NCI-H146 (cell line): ENCODE results near the gene MCRS1.

Experiments used
- DNase-seq: peaks from one replicate; lab custom pipeline; 2025; lab: John Stamatoyannopoulos, UW

The MCRS1 gene

DNA sequence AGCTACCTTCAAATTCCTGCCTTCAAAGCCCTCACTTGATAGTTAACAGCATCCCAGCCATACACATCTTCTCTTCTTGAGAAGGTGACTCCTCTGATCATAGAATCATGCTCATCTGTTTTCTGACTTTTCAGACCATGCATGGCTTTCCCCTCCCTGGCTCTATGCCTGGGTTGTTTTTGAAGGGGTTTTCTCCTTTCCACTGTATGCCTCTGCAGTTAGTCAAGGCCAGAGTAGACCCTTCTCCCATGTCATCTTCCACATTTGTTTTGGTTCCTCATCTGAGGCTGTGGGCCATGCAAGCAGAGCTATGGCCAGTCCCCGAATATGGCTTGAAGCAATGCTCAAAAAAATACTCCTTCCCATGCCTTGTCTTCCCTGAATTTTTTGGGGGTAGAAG lies 14.3 kb upstream of the MCRS1 start:
- DNase-seq = no peak

- peak; percentile 92 for DNase-seq
These were observed 12.9 kb upstream of the MCRS1 start for GRCh38 chr12:49580572-49581535.

DNA sequence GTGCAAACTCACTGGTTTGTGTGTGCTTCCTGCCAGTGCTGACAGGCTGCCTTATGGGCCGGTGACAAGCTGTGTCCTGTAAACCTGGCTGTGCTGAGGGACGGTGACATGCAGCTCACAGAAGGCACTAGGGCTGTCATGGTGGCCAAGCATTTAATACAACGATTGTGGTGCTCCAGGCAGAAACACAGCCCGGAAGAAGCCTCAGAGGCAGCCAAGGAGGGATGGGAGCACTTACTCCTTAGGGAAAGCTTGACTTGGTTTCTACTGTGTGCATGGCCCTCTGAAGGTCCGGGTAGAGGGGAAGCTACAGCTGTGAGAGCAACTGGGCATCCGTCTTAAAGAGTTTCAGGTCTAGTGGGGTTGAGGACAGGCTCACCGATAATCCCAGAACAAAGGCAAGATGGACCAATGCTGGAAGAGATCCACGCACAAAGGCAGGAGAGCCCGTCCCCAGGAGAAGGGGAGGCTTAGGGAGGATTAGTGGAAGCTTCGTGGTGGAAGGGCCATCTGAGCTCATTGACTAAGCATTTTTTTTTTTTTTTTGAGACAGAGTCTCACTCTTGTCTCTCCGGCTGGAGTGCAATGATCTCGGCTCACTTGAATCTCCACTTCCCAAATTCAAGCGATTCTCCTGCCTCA lies 10.7 kb upstream of the MCRS1 start:
- no peak for DNase-seq

GRCh38 chr12:49577589-49578315 lies 9.8 kb upstream of the MCRS1 start:
- DNase-seq = no peak

DNA sequence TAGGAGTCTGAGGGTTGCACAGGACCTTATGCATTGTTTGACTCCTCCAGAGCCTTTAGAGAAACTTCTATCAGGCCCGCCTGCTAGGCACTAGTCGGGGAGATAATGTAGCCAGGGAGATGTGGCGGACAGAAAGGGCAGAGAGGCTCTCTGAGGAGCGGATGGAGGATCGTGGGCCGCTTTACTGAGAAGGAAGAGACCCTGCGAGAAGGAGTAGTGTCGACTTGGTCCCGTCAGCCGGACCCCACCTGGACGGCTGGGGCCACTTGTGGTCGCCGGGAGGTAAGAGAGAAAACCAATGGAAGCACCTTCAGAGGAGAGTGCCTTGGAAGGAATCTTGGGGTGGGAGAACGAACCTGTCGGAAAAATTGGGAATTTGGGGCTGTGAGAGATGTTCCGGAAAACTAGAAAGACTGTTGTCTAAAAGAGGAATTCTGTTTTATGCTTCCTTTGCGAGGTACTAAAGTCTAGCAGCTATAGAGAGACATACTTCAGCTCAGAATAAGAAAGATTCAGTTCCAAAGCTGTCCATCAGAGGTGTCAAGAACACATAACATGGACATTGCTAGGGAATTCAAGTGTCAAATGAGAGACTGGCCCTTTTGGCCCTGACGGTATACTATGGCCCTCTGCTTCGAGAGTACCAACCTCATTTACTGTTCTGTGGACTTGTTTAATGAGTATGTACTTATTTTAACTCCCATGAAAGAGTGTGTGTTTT lies 660 bp upstream of the MCRS1 start:
- no peak for DNase-seq

- DNase-seq = no peak
These were observed 686 bp downstream of the MCRS1 start for GRCh38 chr12:49567302-49567610.

DNA sequence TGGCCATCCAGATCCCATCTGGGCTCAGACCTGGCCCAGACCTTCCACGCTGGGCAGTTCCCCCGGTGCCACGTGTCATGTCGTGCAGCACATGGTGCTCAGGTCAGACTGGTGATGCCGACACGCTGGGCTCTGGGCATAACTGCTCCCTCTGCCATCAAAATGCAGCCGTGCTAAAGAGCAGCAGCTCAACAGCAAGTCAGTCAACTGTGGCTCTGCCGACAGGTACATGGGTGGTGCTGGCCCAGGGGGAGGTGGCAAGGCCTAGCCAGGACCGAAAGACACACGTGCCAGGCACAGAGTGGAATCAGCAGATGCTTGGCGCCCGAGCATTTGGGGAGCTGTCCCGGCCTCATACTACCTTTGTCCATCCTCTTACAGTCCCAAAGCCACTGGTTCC lies 1.6 kb downstream of the MCRS1 start:
- no peak for DNase-seq

DNA sequence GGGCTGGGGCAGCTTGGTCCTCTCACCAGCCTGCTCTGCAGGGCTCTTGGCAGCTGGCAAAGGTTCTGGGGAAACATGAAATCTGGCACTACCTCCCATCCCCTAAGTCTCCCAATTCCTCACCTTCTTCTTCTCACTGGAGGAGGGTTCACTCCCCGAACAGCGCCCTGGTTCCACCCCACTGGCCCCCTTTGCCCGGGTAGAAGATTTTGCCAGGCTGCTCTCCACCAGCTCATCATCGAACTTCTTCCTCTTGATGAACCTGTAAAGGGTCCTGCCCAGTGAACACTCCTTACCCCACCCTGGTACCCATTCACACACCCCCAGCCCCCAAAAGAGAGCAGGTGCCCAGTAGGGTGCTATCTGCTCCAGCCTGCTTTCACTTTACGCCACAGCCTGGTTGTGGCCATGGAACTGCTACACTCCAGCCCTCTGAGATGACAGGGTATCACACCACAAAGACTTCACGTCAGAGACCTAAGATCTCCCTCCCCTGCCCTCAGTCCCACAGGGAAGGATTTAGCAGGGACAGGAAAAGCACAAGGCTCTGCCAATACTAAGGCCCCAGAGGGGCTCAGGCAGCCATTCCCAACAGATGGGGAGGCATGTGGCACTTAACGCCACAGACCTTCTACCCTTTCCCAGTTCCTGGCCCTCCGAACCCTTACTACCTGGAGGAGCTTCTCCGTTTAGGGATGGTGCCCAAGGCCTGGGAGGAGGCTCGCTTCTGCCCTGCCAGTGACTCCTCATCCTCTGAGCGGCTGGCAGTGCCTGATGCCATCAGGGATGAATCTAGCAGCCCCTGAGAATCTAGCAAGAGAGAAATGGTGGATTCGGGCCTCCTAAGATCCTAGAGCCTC lies 2.3 kb downstream of the MCRS1 start:
- DNase-seq = no peak

GRCh38 chr12:49564686-49565405 lies 3.1 kb downstream of the MCRS1 start:
- DNase-seq = no peak

DNA sequence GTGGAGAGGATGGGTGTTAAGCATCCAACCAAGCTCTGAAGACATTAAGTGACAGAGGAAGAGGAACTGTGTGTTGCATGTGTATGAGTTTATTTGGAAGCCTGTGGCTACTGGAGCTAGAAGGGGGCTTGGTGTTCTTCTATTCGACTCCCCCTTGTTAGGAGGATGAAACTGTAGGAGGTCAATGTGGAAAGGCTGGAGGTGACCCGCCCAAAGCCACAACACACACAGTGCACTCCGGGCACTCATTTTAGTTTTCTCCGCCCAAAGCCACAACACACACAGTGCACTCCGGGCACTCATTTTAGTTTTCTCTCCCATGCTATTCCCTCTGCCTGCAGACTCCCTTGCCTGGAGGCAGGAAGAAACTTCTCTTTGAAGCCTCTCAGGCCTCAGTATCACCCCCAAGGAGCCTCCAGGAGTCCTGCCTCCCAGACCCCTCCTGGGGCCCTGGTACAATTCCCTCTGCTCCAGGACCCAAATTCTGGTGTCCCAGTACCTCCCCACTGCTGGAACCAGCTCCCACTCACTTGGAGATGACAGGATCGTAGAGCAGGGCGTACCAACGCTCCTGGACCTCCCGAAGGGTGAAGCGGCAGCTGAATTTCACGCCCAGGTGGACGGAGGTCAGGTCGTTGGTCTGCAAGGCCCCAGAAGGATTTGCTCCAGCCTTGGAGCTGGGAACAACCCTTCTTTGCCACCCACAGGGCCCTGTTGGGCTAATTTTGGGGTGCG lies 3.8 kb downstream of the MCRS1 start:
- no peak for DNase-seq

GRCh38 chr12:49562831-49563230 lies 5.1 kb downstream of the MCRS1 start:
- DNase-seq = no peak

DNA sequence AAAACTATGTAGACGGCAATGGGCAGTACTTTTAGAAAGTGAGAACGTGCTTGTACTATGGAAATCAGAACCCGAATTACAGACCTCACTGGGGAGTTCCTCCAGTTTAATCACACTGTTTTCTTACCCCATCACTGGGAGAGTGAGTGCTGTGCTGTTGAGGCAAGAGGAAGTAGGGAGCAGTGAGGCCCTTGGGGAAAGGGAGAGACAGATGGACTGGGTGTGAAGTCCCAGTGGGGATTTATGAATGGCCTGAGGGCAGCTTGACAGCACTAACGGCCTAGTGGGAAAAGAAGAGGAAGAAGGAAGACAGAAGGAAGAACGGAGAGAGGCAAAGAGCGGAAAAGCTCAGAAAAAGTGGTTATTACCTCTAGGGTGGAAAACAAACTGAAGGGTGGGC lies 5.7 kb downstream of the MCRS1 start:
- no peak for DNase-seq

GRCh38 chr12:49560695-49561094 lies 7.2 kb downstream of the MCRS1 start:
- DNase-seq = no peak

GRCh38 chr12:49559011-49559675 lies 8.8 kb downstream of the MCRS1 start:
- DNase-seq = no peak

- DNase-seq = no peak
These were observed 9.4 kb downstream of the MCRS1 start for GRCh38 chr12:49558526-49558925.

DNA sequence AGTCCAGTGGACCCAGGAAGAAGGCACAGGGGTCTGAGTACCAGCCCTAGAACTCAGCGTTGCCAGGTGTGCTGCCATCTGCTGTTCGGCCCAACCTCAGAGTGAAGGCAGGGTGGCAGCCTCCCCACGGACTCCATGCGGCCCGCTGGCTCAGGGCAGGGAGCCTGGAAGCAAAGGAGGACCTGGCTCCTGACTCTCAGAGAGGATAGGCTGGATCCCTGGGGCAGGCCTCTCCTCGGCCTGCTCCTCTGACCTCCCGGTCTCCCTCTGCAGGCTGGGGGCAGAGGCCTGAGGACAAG lies 10.1 kb downstream of the MCRS1 start:
- no peak for DNase-seq

GRCh38 chr12:49557187-49557916 lies 10.6 kb downstream of the MCRS1 start:
- DNase-seq = no peak

- no peak for DNase-seq
These were observed 11.4 kb downstream of the MCRS1 start for GRCh38 chr12:49556391-49557186.
